A172 (cell line): ENCODE results near the gene C1orf116. TPM values are rescaled to one million over a fixed set of nuclear protein-coding genes. Genes with fewer than 3 reads are reported as not detected.

ENCODE experiments used
- DNase-seq: peaks from one replicate; pipeline ENCODE4 v3.0.0-alpha.2; 2015; ENCODE audit warnings: low spot score
- total RNA-seq: library from RNA; depleted of rRNA; stranded (reverse); fragments of >200 nt; shearing (Covaris generic); gene quantifications from 2 replicates; pipeline ENCODE4 v1.2.3, GENCODE V29; 2014

Gene C1orf116
- total RNA-seq, 1 experiment from 2014 or later, result 1.4 TPM

GRCh38 chr1:207020065-207020708, 12.4 kb downstream of the C1orf116 start:
- DNase-seq, result no peak

DNA sequence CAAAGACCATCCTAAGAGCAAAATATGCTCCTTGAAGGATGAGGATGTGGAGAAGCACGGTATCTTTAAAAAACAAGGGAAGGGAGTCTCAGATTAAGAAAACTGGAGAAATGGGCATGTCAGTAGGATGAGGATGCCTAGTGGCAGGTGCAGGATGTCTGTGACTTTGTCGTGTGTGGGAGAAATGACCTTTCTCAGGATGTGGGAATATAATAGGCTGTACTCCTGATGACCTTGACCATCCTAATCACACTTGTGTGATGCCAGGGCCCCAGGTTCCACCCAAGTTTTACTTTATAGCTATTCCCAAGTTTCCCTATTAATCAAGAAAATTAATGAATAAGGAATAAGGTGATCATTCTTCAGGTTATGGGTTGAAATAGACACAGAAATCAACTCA, 12.9 kb downstream of the C1orf116 start:
- no peak for DNase-seq

- DNase-seq, result no peak
These were observed 13.4 kb downstream of the C1orf116 start for GRCh38 chr1:207019161-207019560.

- no peak for DNase-seq
These were observed 13.8 kb downstream of the C1orf116 start for GRCh38 chr1:207018707-207019106.

DNA sequence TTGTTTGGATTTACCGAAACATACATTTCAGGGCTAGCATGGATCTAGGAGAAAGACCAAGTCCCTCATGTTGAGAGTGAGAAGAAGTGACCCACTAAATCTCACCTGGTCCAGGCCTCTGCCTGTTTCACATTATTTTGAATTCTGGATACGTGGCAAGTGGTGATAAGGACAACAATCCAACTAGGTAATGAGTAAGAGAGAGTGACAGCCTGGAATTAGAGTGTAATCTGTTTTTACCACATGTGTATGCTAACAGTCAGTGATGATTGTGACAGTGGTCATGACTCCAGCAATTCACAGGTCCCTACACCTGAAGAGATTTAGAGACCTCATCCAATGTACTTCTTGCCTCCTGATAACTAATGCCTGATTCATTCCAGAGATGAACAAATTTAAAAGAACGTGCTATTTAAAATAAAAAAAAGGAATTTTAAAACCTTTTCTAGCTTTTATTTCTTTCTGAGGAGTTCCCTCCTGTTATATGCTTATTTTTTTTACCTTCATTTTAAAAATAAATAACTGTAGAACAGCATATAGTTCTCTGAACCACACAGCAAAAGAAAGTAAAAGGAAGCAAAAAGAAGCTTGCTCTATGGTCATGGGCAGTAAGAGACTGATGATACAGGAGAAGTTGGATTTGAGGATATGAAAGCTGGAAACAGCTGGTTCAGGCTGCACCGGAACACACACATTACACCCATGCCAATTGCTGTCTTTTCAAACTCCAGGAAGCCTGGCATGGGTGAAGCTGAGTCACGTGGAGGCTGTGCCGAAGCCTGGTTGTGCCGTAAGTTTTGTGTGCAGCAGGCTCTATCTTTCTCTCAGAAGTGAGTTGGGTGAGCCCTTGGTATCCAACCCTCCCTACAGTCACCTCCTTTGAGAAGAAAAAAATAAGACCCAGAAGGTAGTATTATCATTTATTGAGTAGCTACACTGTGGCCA, 14.7 kb downstream of the C1orf116 start:
- no peak for DNase-seq

GRCh38 chr1:207015791-207016190, 16.8 kb downstream of the C1orf116 start:
- no peak for DNase-seq

DNA sequence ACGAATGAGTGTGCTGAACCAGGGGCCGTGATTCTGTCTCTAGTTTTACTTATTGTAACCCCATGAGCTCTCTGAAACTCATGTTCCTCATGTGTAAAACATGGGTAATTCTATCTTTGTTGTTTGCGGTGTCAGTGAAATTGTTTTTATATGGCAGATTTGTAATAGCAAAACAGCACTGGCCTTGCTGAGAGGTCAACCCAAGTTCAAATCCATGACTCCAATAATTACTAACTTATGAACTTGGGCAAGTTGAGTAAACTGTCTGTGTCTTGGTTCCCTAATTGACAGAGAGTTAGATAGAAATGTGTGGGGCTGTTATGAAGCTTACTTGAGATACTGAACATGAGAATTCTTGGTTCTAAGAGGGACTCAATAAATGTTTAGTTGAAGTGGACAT, 17.8 kb downstream of the C1orf116 start:
- DNase-seq, result no peak

DNA sequence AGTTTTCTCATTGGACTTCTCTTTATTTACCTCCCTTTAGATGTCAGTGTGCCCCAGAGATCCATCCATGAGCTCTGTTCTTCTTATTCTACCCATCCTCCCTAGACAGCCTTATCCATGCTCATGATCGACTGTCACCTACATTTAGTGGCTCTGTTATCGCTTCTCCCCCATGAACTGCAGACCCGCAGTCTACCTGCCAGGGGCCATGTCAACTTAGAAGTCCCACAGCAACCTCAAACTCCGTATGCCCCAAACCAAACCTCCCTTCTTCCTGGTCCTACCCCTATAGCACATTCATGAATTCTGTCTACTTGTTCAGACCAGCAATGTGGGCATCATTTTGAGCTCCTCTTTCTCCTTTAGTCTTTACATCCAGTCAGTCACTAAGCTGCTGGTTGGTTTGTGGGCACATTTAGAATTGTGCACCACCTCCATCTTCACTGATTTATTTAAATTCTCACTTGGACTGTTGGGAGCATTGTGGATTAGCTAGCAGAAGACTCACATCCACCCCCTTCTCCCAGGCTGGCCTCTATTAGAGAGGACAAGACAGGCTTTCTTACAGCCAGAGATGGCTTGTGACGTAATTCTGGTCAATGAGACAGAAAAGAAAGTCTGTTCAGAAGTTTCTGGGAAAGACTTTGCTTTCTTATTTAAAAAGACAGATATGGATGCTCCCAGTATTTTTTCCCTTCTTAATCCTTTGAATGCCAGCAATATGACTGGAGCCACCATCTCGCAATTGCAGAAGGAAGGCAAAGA, 19.1 kb downstream of the C1orf116 start:
- no peak for DNase-seq

GRCh38 chr1:207010726-207011125, 21.8 kb downstream of the C1orf116 start:
- no peak for DNase-seq

- DNase-seq, result no peak
These were observed 22.6 kb downstream of the C1orf116 start for GRCh38 chr1:207009945-207010344.

- no peak for DNase-seq
These were observed 23.2 kb downstream of the C1orf116 start for GRCh38 chr1:207009182-207009850.

DNA sequence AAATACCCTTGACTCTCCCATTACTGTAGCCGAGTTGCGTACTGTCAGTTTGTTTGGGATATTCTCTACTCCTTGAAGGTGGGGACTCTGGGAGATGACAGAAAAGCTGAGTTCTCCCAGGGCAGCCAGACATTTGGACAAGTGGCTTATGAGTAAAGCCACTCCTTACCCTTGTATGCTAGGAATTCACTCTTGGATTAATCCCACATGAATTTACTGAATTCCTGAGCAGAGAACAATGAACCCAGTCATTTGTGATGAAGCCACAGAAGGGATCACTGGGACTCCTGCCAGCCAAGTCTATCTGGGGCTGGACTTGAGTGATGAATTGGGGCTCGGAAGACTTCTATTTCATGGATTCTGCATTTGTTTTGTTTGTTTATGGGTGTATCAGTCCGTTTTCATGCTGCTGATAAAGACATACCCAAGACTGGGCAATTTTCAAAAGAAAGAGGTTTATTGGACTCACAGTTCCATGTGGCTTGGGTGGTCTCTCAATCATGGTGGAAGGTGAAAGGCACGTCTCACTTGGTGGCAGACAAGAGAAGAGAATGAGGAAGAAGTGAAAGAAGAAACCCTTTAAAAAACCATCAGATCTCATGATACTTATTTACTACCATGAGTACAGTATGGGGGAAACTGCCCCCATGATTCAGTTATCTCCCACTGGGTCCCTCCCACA, 25.1 kb downstream of the C1orf116 start:
- peak; percentile 99 for DNase-seq

DNA sequence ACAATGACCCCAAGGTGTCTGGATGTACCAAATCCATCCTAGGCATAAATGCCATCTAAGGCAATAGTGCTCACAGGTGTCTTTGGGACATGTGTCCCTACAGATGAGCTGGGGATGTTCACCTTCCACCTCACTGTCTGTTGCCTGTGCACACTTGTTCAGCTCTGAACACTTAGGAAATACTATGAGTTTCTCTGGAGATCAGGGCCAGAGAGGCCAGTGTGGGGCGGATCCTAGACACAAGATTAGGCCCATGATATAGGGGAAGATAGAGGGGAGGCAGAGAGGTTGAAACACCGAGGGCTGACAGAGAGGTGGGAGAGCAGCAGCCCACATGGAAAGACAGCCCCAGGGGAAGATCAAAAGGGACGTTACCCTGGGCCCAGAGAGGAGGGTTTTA, 25.6 kb downstream of the C1orf116 start:
- DNase-seq, result no peak

- DNase-seq, result no peak
These were observed 26.5 kb downstream of the C1orf116 start for GRCh38 chr1:207006083-207006482.

DNA sequence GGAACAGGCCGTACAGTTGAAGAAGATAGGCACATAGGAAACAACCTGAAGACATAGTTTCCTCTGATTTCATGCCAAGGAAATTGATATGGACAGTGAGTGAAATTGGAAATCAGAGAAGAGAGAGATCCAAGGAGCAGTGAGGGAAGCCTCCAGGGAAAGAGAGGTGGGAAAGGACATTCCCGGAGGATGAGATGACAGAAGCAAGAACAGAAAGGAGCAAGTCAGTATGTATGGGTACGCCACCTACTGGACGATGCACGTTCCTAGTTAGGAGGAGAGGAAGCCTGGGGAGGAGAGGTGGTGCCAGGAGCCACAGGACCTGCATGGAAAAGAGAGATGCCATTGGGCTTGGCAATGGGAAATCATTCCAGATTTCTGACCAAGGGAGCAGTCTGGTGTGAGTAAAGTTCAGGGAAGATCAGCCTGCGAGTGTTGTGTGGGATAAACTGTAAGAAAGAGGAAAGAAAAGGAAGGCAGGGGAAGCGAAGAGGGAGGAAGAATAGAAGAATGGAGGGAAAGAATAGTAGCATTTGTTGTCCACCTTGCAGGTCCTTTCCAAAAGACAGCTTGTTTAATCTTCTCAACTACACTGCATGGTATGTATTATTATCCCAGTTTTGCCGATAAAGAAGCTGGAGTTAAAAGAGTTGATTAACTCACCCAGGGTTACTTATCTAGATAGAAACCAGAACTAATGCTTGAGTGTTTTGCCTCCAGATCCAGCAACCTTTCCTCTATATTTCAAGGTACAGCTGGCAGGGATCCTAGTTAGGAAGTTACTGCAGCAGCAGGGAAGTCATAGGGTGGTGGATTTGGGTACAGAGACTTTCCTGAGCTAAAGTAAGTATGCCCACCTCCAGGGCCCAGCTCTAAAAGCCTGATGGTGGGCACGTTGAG, 27.4 kb downstream of the C1orf116 start:
- peak; percentile 89 for DNase-seq

- DNase-seq, result no peak
These were observed 29.3 kb downstream of the C1orf116 start for GRCh38 chr1:207003210-207003609.

DNA sequence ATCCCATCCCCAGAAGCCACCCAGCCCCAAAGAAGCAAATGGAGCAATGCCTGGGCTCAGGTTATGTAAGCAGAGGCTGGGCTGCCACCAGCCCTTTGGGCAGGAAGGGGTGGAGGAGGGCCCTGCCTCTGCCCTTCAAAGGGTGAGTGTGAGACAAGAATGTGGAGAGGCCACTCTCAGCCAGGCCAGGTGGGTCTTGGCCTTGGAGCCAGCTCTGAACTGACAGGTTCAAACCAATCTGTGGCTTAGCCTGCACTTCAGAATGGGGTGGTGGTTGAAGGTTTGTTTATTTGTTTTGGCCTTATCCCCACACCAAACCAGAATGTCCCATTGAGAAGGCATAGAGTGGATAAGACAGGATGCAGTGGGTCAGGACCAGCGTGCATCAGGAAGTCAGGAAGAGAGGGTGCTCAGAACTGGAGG, 29.8 kb downstream of the C1orf116 start:
- DNase-seq, result peak; percentile 70

DNA sequence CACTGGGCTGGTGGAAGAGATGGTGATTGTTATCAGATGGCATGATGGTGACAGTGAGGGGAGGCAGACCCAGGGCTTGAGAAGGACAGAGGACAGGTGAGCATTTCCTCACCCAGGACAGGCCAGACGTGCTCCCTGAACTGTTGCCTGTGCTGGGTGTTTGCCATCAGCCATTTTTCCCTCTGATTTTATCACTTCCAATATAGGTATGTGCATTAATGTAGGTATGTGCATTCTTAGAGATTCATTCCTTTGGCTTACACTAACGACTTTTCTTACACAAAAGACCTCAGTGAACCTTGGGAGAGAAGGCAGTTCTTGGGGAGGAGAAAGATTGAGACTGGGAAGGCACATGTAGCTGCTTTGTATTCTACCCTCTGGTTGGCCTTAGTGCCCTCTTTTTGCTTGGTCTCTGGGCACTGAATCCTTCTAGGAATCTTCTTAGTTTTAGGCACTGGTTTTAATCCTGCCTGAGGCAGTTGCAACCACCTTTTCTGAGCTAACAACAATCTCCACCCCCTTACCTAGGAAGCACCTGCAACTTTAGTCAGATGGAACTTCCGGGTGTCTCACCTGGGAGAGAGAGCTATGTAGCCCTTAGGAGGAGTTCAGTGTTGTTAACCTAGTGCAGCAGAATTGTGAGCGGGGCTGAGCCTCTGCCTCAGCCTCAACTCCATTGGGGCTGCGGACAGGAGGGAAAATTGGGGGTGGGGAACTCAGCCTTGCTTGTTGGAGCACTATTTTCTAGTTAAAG, 30.9 kb downstream of the C1orf116 start:
- DNase-seq, result no peak

DNA sequence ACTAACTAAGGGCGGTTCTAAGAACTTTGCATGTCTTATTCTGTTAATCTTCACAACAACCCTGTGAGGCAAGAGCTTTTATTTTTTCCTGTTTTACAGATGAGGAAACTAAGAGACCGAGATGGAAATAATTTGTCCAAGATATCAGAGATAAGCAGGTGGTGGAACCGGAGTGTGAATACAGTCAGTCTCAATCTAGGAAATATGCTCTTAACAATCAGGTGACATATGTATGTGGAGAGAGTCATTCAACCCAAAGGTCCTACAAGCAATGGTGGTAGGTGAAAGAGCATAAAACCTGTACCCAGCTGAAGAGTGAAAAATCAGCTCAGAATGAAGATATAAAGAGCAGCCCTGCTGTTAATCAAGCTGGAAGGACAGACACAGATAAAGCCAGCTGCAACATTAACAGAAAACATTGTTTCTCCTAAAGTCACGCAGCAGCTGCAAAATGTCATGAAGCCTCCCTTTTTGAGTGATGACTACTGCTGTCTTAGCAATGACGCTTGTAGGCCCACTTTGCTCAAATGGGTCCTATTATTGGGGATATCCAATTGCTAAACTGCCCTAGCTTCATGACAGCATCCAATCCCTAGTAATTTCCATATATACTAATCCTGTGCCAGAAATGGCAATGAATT, 31.8 kb downstream of the C1orf116 start:
- no peak for DNase-seq
